Neural crest cell (in vitro differentiated cells): Measurements from ENCODE around the gene TRAP1. TPM values are rescaled to one million over a fixed set of nuclear protein-coding genes. Genes with fewer than 3 reads are reported as not detected.

Experiments
- DNase-seq: peaks from one replicate; pipeline ENCODE4 v3.0.0; 2021; ENCODE audit warnings: low read depth, mixed read lengths, low spot score
- H3K27ac Mint-ChIP-seq: one replicate; pipeline ENCODE4 v1.8.0; 2021; ENCODE audit warnings: mild to moderate bottlenecking, mixed read lengths; ENCODE audit not compliant: unreplicated experiment
- H3K27me3 Mint-ChIP-seq: 2 replicates; pipeline ENCODE4 v1.8.0; 2021; ENCODE audit warnings: low read depth, mild to moderate bottlenecking, mixed read lengths
- H3K36me3 Mint-ChIP-seq: 2 replicates; pipeline ENCODE4 v1.8.0; 2021; ENCODE audit warnings: low read depth, mild to moderate bottlenecking, mixed read lengths
- H3K4me1 Mint-ChIP-seq: 2 replicates; pipeline ENCODE4 v1.8.0; 2021; ENCODE audit warnings: mixed read lengths
- H3K4me3 Mint-ChIP-seq: one replicate; pipeline ENCODE4 v1.8.0; 2021; ENCODE audit warnings: mild to moderate bottlenecking, mixed read lengths
- H3K9me3 Mint-ChIP-seq: 2 replicates; pipeline ENCODE4 v1.8.0; 2021; ENCODE audit warnings: mixed read lengths
- total RNA-seq: library from RNA; stranded (reverse); gene quantifications from 2 replicates; pipeline ENCODE4 v1.2.1, GENCODE V29; 2021
- TF ChIP-seq, protein P1 (sequence below): fragments of 200-600 bp; sonication (generic); conservative IDR thresholded peaks from 2 replicates; pipeline ENCODE4 v1.5.0; 2021; ENCODE audit warnings: antibody characterized with exemption, mild to moderate bottlenecking

TRAP1 gene
- total RNA-seq, 1 donor from 2014 or later: 152 TPM

GRCh38 chr16:3698941-3699340 is 18.4 kb downstream of the TRAP1 start:
- H3K9me3 Mint-ChIP-seq: no peaks in the 10 kb centered on the region
- no peaks in the 10 kb centered on the region for H3K27me3 Mint-ChIP-seq
- no peak for DNase-seq
- no peak overlapping the region for H3K27ac Mint-ChIP-seq
- H3K36me3 Mint-ChIP-seq: peaks cover 4% of the 10 kb centered on the region
- no peaks in the 10 kb centered on the region for H3K4me1 Mint-ChIP-seq
- no peak overlapping the region for H3K4me3 Mint-ChIP-seq
- TF ChIP-seq, protein P1, sequence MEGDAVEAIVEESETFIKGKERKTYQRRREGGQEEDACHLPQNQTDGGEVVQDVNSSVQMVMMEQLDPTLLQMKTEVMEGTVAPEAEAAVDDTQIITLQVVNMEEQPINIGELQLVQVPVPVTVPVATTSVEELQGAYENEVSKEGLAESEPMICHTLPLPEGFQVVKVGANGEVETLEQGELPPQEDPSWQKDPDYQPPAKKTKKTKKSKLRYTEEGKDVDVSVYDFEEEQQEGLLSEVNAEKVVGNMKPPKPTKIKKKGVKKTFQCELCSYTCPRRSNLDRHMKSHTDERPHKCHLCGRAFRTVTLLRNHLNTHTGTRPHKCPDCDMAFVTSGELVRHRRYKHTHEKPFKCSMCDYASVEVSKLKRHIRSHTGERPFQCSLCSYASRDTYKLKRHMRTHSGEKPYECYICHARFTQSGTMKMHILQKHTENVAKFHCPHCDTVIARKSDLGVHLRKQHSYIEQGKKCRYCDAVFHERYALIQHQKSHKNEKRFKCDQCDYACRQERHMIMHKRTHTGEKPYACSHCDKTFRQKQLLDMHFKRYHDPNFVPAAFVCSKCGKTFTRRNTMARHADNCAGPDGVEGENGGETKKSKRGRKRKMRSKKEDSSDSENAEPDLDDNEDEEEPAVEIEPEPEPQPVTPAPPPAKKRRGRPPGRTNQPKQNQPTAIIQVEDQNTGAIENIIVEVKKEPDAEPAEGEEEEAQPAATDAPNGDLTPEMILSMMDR: no peak

GRCh38 chr16:3696425-3697218 is 20.7 kb downstream of the TRAP1 start:
- no peak for DNase-seq
- Mint-ChIP-seq H3K27me3 (no peaks in the 10 kb centered on the region), H3K4me3 (no peak overlapping the region), H3K4me1 (no peaks in the 10 kb centered on the region), H3K27ac (no peak overlapping the region), H3K36me3 (no peaks in the 10 kb centered on the region), H3K9me3 (no peaks in the 10 kb centered on the region)
- TF ChIP-seq, protein P1: no peak

GRCh38 chr16:3695610-3696369 is 21.5 kb downstream of the TRAP1 start:
- Mint-ChIP-seq H3K4me1 (peaks cover 1% of the 10 kb centered on the region), H3K36me3 (peaks cover under 1% of the 10 kb centered on the region), H3K4me3 (no peak overlapping the region), H3K27ac (no peak overlapping the region), H3K9me3 (no peaks in the 10 kb centered on the region), H3K27me3 (no peaks in the 10 kb centered on the region)
- DNase-seq: no peak
- TF ChIP-seq, protein P1: no peak

DNA sequence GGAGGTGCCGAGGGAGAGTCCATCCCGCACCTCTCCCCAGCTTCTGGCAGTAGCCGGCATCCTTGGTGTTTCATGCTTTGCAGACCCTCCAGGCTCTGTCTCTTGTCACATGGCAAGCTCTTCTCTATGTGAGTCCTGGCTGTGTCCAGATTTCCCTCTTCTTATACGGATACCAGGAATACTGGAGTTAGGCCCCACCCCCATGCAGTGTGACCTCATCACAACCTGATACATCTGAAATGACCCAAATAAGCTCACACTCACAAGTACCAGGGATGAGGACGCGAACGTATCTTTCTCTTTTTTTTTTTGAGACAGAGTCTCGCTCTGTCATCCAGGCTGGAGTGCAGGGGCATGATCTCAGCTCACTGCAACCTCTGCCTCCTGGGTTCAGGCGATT is 23.3 kb downstream of the TRAP1 start:
- TF ChIP-seq, protein P1: no peak
- H3K27ac Mint-ChIP-seq: no peak overlapping the region
- peaks cover 6% of the 10 kb centered on the region for H3K36me3 Mint-ChIP-seq
- H3K9me3 Mint-ChIP-seq: no peaks in the 10 kb centered on the region
- peaks cover 8% of the 10 kb centered on the region for H3K4me1 Mint-ChIP-seq
- DNase-seq: no peak
- no peak overlapping the region for H3K4me3 Mint-ChIP-seq
- H3K27me3 Mint-ChIP-seq: no peaks in the 10 kb centered on the region

GRCh38 chr16:3691761-3692160 is 25.6 kb downstream of the TRAP1 start:
- Mint-ChIP-seq H3K4me3 (no peak overlapping the region), H3K36me3 (peaks cover 10% of the 10 kb centered on the region), H3K27ac (peak overlapping the region; percentile 24), H3K27me3 (no peaks in the 10 kb centered on the region), H3K9me3 (no peaks in the 10 kb centered on the region), H3K4me1 (peaks cover 8% of the 10 kb centered on the region)
- TF ChIP-seq, protein P1: no peak
- no peak for DNase-seq
